Liver (tissue), 9 donors: ENCODE results near the gene SRGAP3. TPM values are rescaled to one million over a fixed set of nuclear protein-coding genes. Genes with fewer than 3 reads are reported as not detected.

ENCODE experiments used
- DNase-seq: peaks from one replicate; pipeline ENCODE4 v3.0.0-alpha.2; 2017; ENCODE audit warnings: low spot score
- H3K27ac ChIP-seq, 2 donors: one replicate each; pipeline ENCODE4 v1.7.0; 2013; ENCODE audit warnings: inconsistent platforms in 2 of 2, low read length in 2 of 2, control low read depth in 1 of 2, low read depth in 1 of 2, mild to moderate bottlenecking in 1 of 2
- H3K27me3 ChIP-seq, 4 donors: one replicate each; pipeline versions ENCODE4 v1.6.1 to v1.7.0; 2013; ENCODE audit warnings: low read length in 3 of 4, inconsistent platforms in 1 of 4, mild to moderate bottlenecking in 1 of 4, moderate library complexity in 1 of 4; ENCODE audit not compliant: control insufficient read depth in 4 of 4, insufficient read depth in 4 of 4
- H3K36me3 ChIP-seq, 4 donors: one replicate each; pipeline versions ENCODE4 v1.6.1 to v1.7.0; 2013; ENCODE audit warnings: low read length in 3 of 4, mild to moderate bottlenecking in 3 of 4, low read depth in 1 of 4, moderate library complexity in 1 of 4; ENCODE audit not compliant: control insufficient read depth in 4 of 4, insufficient read depth in 3 of 4
- H3K4me1 ChIP-seq, 4 donors: one replicate each; pipeline versions ENCODE4 v1.6.1 to v1.7.0; 2013; ENCODE audit warnings: low read length in 3 of 4, mild to moderate bottlenecking in 3 of 4, moderate library complexity in 1 of 4; ENCODE audit not compliant: control insufficient read depth in 4 of 4, insufficient read depth in 4 of 4
- H3K4me3 ChIP-seq, 3 donors: one replicate each; pipeline versions ENCODE4 v1.6.1 to v1.7.0; 2013; ENCODE audit warnings: low read length in 3 of 3, control low read depth in 1 of 3, low read depth in 1 of 3, mild to moderate bottlenecking in 1 of 3
- H3K9ac ChIP-seq, 2 donors: one replicate each; pipeline ENCODE4 v1.7.0; 2013; ENCODE audit warnings: low read length in 2 of 2, mild to moderate bottlenecking in 2 of 2, moderate library complexity in 2 of 2, control low read depth in 1 of 2, low read depth in 1 of 2
- H3K9me3 ChIP-seq, 4 donors: one replicate each; pipeline versions ENCODE4 v1.6.1 to v1.7.0; 2013; ENCODE audit warnings: low read length in 3 of 4; ENCODE audit not compliant: control insufficient read depth in 4 of 4
- EGR1 ChIP-seq, 2 donors: IDR thresholded peaks; 2 replicates each; pipeline ENCODE4 v1.6.1; 2016 to 2018; ENCODE audit warnings: antibody characterized with exemption in 2 of 2, low read depth in 2 of 2
- FOXA1 ChIP-seq: IDR thresholded peaks from 2 replicates; pipeline ENCODE4 v1.6.1; 2016; ENCODE audit warnings: antibody characterized with exemption
- FOXA2 ChIP-seq: IDR thresholded peaks from 2 replicates; pipeline ENCODE4 v1.6.1; 2016; ENCODE audit warnings: antibody characterized with exemption
- GABPA ChIP-seq, 2 donors: IDR thresholded peaks in 1 of 2; conservative IDR thresholded peaks in 1 of 2; 2 replicates each; pipeline ENCODE4 v1.6.1; 2016; ENCODE audit warnings: antibody characterized with exemption in 2 of 2, mild to moderate bottlenecking in 1 of 2, moderate library complexity in 1 of 2
- HNF4A ChIP-seq, 2 donors: conservative IDR thresholded peaks; 2 replicates each; pipeline ENCODE4 v1.6.1; 2016; ENCODE audit warnings: antibody characterized with exemption in 2 of 2, mild to moderate bottlenecking in 2 of 2
- HNF4G ChIP-seq: IDR thresholded peaks from 2 replicates; pipeline ENCODE4 v1.6.1; 2016; ENCODE audit warnings: antibody characterized with exemption
- JUND ChIP-seq, 2 donors: IDR thresholded peaks; 2 replicates each; pipeline ENCODE4 v1.6.1; 2016; ENCODE audit warnings: antibody characterized with exemption in 2 of 2
- NR2F2 ChIP-seq: IDR thresholded peaks from 2 replicates; pipeline ENCODE4 v1.6.1; 2016; ENCODE audit warnings: antibody characterized with exemption
- RAD21 ChIP-seq, 2 donors: IDR thresholded peaks; 2 replicates each; pipeline ENCODE4 v1.6.1; 2016; ENCODE audit warnings: antibody characterized with exemption in 2 of 2, mild to moderate bottlenecking in 2 of 2
- RXRA ChIP-seq, 2 donors: IDR thresholded peaks; 2 replicates each; pipeline ENCODE4 v1.6.1; 2017 to 2018; ENCODE audit warnings: antibody characterized with exemption in 2 of 2, mild to moderate bottlenecking in 1 of 2
- SP1 ChIP-seq: IDR thresholded peaks from 2 replicates; pipeline ENCODE4 v1.6.1; 2018; ENCODE audit warnings: antibody characterized with exemption, mild to moderate bottlenecking
- TAF1 ChIP-seq: conservative IDR thresholded peaks from 2 replicates; pipeline ENCODE4 v1.6.1; 2016; ENCODE audit warnings: antibody characterized with exemption, mild to moderate bottlenecking
- YY1 ChIP-seq: IDR thresholded peaks from 2 replicates; pipeline ENCODE4 v1.6.1; 2016; ENCODE audit warnings: antibody characterized with exemption, mild to moderate bottlenecking
- WGBS: extraction: QIAGEN DNeasy Blood & Tissue Kit; methylation state at CpG from one replicate; pipeline ENCODE4 v1.1.7; 2013; 5-methylcytosine and 5-hydroxymethylcytosine counted together
- polyA plus RNA-seq, 2 donors: library from polyadenylated mRNA; stranded (reverse) in 1 of 2; unstranded in 1 of 2; fragments of 200-250 nt in 1 of 2; fragments of >200 nt in 1 of 2; fragmentation: Nextera tagmentation in 1 of 2; extraction: Ambion mirVana in 1 of 2; gene quantifications; one replicate each; pipeline versions ENCODE4 v1.2.1 to v1.2.3, GENCODE V29; 2013 to 2015
- total RNA-seq, 2 donors: library from RNA; depleted of rRNA; stranded (reverse); fragments of >200 nt; gene quantifications; one replicate each; pipeline ENCODE4 v1.2.3, GENCODE V29; 2014
- TF ChIP-seq, protein P1 (sequence below): IDR thresholded peaks from 2 replicates; pipeline ENCODE4 v1.6.1; 2016; ENCODE audit warnings: antibody characterized with exemption
- TF ChIP-seq, protein P2 (sequence below): fragments of 150-350 bp; IDR thresholded peaks from 2 replicates; pipeline ENCODE4 v1.5.1; 2017; ENCODE audit warnings: improper control_type of control experiment, low read depth, low read length; ENCODE audit not compliant: missing input control
- TF ChIP-seq, protein P3 (sequence below): IDR thresholded peaks from 2 replicates; pipeline ENCODE4 v1.6.1; 2016; ENCODE audit warnings: antibody characterized with exemption, mild to moderate bottlenecking
- TF ChIP-seq, protein P4 (sequence below): IDR thresholded peaks from 2 replicates; pipeline ENCODE4 v1.6.1; 2016; ENCODE audit warnings: antibody characterized with exemption
- TF ChIP-seq, protein P5 (sequence below): IDR thresholded peaks from 2 replicates; pipeline ENCODE4 v1.6.1; 2016; ENCODE audit warnings: antibody characterized with exemption
- donor health status: healthy.
- donor health status: healthy.
- donor health status: healthy.
- donor health status: healthy.
- donor health status: healthy.

SRGAP3 gene
- total and polyA plus RNA-seq, 4 donors: 0.61 to 4.2 (median 1.6) TPM

DNA sequence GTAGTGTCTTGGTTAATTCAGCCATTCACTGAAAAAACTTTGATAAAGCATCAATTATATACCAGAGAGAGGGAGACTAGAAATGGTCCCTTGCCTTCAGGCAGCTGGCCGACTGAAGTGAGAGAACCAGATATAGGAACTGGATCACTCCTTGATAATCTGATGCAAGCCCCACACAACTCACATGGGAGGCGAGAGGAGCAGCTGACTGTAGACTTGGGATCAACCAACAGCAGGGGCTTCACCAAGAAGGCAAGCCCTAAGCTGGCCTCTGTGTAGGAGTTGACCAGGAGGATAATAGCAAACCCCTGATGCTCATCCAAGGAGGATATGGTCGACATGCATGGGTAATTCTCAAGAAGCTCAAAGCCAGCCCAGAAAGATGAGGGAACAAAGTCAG is 133.1 kb downstream of the SRGAP3 start:
- no peaks in the 10 kb centered on the region for H3K4me1 ChIP-seq
- TF ChIP-seq, protein P1, sequence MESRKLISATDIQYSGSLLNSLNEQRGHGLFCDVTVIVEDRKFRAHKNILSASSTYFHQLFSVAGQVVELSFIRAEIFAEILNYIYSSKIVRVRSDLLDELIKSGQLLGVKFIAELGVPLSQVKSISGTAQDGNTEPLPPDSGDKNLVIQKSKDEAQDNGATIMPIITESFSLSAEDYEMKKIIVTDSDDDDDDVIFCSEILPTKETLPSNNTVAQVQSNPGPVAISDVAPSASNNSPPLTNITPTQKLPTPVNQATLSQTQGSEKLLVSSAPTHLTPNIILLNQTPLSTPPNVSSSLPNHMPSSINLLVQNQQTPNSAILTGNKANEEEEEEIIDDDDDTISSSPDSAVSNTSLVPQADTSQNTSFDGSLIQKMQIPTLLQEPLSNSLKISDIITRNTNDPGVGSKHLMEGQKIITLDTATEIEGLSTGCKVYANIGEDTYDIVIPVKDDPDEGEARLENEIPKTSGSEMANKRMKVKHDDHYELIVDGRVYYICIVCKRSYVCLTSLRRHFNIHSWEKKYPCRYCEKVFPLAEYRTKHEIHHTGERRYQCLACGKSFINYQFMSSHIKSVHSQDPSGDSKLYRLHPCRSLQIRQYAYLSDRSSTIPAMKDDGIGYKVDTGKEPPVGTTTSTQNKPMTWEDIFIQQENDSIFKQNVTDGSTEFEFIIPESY: no peak
- no peak for TF ChIP-seq SP1
- TF ChIP-seq, protein P2, sequence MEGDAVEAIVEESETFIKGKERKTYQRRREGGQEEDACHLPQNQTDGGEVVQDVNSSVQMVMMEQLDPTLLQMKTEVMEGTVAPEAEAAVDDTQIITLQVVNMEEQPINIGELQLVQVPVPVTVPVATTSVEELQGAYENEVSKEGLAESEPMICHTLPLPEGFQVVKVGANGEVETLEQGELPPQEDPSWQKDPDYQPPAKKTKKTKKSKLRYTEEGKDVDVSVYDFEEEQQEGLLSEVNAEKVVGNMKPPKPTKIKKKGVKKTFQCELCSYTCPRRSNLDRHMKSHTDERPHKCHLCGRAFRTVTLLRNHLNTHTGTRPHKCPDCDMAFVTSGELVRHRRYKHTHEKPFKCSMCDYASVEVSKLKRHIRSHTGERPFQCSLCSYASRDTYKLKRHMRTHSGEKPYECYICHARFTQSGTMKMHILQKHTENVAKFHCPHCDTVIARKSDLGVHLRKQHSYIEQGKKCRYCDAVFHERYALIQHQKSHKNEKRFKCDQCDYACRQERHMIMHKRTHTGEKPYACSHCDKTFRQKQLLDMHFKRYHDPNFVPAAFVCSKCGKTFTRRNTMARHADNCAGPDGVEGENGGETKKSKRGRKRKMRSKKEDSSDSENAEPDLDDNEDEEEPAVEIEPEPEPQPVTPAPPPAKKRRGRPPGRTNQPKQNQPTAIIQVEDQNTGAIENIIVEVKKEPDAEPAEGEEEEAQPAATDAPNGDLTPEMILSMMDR: no peak
- no peaks in the 10 kb centered on the region for H3K27me3 ChIP-seq
- H3K9me3 ChIP-seq: no peaks in the 10 kb centered on the region
- no peak overlapping the region for H3K9ac ChIP-seq
- no peak for DNase-seq
- H3K36me3 ChIP-seq: no peaks in the 10 kb centered on the region
- no peak overlapping the region for H3K4me3 ChIP-seq
- whole genome bisulfite sequencing: 86% methylated on average over 3 of the region's 3 CpGs
- H3K27ac ChIP-seq: no peak overlapping the region

DNA sequence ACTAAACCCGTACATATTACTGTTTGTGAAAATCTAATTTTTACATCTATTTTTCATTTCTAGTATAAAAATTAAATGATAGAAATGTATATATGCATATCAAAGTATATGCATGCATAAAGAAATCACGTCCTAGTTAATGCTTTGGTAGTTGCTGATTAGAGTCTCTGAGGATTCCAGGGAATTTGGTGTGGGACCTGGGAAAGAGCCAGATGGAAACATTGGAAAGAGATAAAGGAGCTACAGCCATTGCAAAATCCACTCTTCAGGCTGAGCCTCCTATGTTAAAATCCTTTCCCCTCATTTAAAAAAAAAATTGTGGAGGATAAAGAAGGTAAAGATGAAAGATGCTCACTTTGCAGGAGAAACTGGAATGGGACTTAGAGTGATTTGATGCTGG is 134.1 kb downstream of the SRGAP3 start:
- Histone ChIP-seq H3K27ac (no peak overlapping the region), H3K36me3 (no peaks in the 10 kb centered on the region), H3K9ac (no peak overlapping the region), H3K4me3 (no peak overlapping the region), H3K27me3 (no peaks in the 10 kb centered on the region), H3K9me3 (no peaks in the 10 kb centered on the region), H3K4me1 (no peaks in the 10 kb centered on the region)
- DNase-seq: no peak
- 95% methylated on average over 2 of the region's 2 CpGs for WGBS
- TF ChIP-seq, protein P2: no peak
- no peak for TF ChIP-seq TAF1
- no peak for TF ChIP-seq JUND (IDR thresholded peaks at IDR 0.05)
- TF ChIP-seq HNF4A (conservative IDR thresholded peaks at IDR 0.05): no peak
- TF ChIP-seq HNF4G: no peak
- TF ChIP-seq, protein P1: no peak
- TF ChIP-seq FOXA1: no peak
- TF ChIP-seq, protein P3, sequence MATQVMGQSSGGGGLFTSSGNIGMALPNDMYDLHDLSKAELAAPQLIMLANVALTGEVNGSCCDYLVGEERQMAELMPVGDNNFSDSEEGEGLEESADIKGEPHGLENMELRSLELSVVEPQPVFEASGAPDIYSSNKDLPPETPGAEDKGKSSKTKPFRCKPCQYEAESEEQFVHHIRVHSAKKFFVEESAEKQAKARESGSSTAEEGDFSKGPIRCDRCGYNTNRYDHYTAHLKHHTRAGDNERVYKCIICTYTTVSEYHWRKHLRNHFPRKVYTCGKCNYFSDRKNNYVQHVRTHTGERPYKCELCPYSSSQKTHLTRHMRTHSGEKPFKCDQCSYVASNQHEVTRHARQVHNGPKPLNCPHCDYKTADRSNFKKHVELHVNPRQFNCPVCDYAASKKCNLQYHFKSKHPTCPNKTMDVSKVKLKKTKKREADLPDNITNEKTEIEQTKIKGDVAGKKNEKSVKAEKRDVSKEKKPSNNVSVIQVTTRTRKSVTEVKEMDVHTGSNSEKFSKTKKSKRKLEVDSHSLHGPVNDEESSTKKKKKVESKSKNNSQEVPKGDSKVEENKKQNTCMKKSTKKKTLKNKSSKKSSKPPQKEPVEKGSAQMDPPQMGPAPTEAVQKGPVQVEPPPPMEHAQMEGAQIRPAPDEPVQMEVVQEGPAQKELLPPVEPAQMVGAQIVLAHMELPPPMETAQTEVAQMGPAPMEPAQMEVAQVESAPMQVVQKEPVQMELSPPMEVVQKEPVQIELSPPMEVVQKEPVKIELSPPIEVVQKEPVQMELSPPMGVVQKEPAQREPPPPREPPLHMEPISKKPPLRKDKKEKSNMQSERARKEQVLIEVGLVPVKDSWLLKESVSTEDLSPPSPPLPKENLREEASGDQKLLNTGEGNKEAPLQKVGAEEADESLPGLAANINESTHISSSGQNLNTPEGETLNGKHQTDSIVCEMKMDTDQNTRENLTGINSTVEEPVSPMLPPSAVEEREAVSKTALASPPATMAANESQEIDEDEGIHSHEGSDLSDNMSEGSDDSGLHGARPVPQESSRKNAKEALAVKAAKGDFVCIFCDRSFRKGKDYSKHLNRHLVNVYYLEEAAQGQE: no peak
- no peak for TF ChIP-seq YY1
- no peak for TF ChIP-seq GABPA (IDR thresholded peaks at IDR 0.05 in 1 of 2, conservative IDR thresholded peaks at IDR 0.05 in 1 of 2)
- no peak for TF ChIP-seq RAD21 (IDR thresholded peaks at IDR 0.05)
- no peak for TF ChIP-seq SP1
- no peak for TF ChIP-seq RXRA (IDR thresholded peaks at IDR 0.05)
- no peak for TF ChIP-seq NR2F2
- TF ChIP-seq, protein P4, sequence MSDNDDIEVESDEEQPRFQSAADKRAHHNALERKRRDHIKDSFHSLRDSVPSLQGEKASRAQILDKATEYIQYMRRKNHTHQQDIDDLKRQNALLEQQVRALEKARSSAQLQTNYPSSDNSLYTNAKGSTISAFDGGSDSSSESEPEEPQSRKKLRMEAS: no peak
- TF ChIP-seq EGR1 (IDR thresholded peaks at IDR 0.05; ENCODE audit: low read depth in 2 of 2): no peak
- TF ChIP-seq, protein P5, sequence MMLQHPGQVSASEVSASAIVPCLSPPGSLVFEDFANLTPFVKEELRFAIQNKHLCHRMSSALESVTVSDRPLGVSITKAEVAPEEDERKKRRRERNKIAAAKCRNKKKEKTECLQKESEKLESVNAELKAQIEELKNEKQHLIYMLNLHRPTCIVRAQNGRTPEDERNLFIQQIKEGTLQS: no peak
- TF ChIP-seq FOXA2: no peak
